Progenitor cell of endocrine pancreas (in vitro differentiated cells): Measurements from ENCODE around the gene MYH15. TPM values are rescaled to one million over a fixed set of nuclear protein-coding genes. Genes with fewer than 3 reads are reported as not detected.

Experiments
- DNase-seq: peaks from one replicate; pipeline ENCODE4 v3.0.0; 2021; ENCODE audit warnings: low spot score; ENCODE audit not compliant: unreplicated experiment
- H3K27ac Mint-ChIP-seq: 2 replicates; pipeline ENCODE4 v1.8.0; 2021; ENCODE audit warnings: mild to moderate bottlenecking, moderate library complexity, mixed read lengths
- H3K27me3 Mint-ChIP-seq: 2 replicates; pipeline ENCODE4 v1.8.0; 2021; ENCODE audit warnings: mixed read lengths
- H3K36me3 Mint-ChIP-seq: 2 replicates; pipeline ENCODE4 v1.8.0; 2022; ENCODE audit warnings: mixed read lengths; ENCODE audit not compliant: insufficient read depth
- H3K4me1 Mint-ChIP-seq: 2 replicates; pipeline ENCODE4 v1.8.0; 2021; ENCODE audit warnings: low read depth, mixed read lengths
- H3K4me3 Mint-ChIP-seq: 2 replicates; pipeline ENCODE4 v1.8.0; 2021; ENCODE audit warnings: low read depth, mild to moderate bottlenecking, moderate library complexity, mixed read lengths
- H3K9me3 Mint-ChIP-seq: 2 replicates; pipeline ENCODE4 v1.8.0; 2021; ENCODE audit warnings: low read depth, mixed read lengths
- total RNA-seq: library from RNA; stranded (reverse); gene quantifications from 2 replicates; pipeline ENCODE4 v1.2.1, GENCODE V29; 2021
- TF ChIP-seq, protein P1 (sequence below): fragments of 200-600 bp; sonication (generic); IDR thresholded peaks from one replicate; pipeline ENCODE4 v1.5.0; 2021; ENCODE audit warnings: antibody characterized with exemption, mild to moderate bottlenecking; ENCODE audit not compliant: unreplicated experiment

Gene MYH15
- total RNA-seq, 1 donor from 2014 or later: 0.96 TPM

DNA sequence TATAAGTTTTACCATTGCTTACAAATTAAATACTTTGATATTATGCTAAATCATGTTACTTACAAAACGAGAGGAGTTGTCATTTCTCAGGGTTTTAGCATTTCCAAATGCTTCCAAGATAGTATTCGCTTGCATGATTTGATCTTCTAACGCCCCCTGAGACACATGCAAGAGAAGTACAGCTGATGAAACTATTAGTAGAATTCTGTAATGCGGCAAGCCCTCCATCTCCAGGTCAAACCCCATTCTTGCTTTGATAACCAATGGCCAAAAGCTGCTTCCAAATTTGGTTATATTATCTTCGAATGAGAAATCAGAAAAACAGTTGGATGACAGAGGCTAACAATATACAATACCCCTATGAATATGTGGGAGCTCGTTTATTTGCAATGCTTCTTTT is 14.7 kb downstream of the MYH15 start:
- Mint-ChIP-seq H3K27me3 (no peaks in the 10 kb centered on the region), H3K27ac (no peak overlapping the region), H3K9me3 (no peaks in the 10 kb centered on the region), H3K4me3 (no peak overlapping the region), H3K36me3 (no peaks in the 10 kb centered on the region), H3K4me1 (no peaks in the 10 kb centered on the region)
- TF ChIP-seq, protein P1, sequence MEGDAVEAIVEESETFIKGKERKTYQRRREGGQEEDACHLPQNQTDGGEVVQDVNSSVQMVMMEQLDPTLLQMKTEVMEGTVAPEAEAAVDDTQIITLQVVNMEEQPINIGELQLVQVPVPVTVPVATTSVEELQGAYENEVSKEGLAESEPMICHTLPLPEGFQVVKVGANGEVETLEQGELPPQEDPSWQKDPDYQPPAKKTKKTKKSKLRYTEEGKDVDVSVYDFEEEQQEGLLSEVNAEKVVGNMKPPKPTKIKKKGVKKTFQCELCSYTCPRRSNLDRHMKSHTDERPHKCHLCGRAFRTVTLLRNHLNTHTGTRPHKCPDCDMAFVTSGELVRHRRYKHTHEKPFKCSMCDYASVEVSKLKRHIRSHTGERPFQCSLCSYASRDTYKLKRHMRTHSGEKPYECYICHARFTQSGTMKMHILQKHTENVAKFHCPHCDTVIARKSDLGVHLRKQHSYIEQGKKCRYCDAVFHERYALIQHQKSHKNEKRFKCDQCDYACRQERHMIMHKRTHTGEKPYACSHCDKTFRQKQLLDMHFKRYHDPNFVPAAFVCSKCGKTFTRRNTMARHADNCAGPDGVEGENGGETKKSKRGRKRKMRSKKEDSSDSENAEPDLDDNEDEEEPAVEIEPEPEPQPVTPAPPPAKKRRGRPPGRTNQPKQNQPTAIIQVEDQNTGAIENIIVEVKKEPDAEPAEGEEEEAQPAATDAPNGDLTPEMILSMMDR: no peak
- DNase-seq: no peak

DNA sequence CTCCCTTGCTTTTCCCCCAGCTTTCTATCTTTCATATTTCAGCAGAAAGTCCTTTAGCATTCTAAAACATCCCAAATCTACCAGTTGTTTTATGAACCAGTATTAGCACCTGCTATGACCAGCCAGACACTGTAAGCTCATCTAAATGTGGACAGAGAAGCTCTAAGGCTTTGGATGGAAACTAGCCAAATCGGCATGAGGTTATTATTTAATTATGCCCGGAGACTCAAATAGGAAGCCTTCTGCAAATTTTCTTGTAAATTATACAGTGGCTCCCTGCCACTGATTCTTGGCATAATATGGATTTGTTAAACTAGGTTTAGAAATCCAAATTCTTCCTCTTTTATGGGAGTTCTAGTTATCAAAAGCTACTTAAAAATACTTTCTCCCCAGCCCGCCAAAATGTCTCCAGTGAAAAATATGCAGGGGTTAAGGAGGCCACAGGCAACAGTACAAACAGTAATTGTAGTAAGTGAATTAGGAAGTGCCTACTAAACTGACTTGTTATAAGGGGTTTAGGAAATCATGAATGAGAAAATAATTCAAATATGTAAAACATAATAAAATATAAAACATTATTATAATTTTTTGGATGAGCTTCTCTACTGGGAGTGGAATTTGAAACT is 15.4 kb downstream of the MYH15 start:
- Mint-ChIP-seq H3K27ac (peak overlapping the region; percentile 20), H3K4me1 (no peaks in the 10 kb centered on the region), H3K36me3 (no peaks in the 10 kb centered on the region), H3K9me3 (no peaks in the 10 kb centered on the region), H3K4me3 (no peak overlapping the region), H3K27me3 (no peaks in the 10 kb centered on the region)
- no peak for DNase-seq
- TF ChIP-seq, protein P1: no peak

DNA sequence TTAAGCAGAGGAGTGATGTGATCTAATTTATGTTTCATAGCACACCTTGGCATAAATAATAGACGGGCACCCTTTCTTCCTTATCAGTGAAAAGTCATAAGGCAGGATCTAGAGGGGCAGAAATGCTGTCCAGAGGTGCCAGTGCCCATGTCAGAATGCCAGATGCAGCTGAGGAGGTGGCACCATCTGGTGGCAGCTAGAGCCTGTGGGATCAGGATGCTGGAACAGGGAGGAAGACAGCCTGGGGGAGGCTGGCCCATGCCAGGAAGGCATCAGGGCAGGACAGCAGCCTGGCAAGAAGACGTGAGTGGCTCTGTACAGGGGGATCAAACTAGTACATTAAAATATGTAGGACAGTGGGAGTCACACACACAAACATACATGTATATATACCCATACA is 16.5 kb downstream of the MYH15 start:
- H3K36me3 Mint-ChIP-seq: no peaks in the 10 kb centered on the region
- peaks cover 3% of the 10 kb centered on the region for H3K4me1 Mint-ChIP-seq
- DNase-seq: no peak
- TF ChIP-seq, protein P1: peak; percentile 22
- H3K9me3 Mint-ChIP-seq: no peaks in the 10 kb centered on the region
- H3K27ac Mint-ChIP-seq: no peak overlapping the region
- H3K4me3 Mint-ChIP-seq: no peak overlapping the region
- no peaks in the 10 kb centered on the region for H3K27me3 Mint-ChIP-seq

DNA sequence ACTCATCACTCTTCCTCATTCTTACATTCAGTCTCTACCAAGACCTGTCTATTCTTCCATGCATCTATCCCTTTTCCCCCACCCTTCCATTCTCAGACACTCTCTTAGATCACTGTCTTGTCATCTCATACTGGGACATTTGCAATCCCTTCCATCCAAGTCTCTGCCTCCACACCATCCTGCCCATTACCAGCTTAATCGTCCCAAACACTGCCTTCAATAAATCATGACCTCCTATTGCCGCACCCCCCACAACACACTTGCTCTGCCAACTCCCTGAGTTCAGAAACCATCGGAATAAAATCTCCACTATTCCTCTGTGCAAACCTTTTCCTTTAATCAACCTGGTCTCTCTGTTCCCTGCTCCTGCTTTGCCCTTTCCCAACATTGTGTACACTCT is 18.9 kb downstream of the MYH15 start:
- no peaks in the 10 kb centered on the region for H3K27me3 Mint-ChIP-seq

DNA sequence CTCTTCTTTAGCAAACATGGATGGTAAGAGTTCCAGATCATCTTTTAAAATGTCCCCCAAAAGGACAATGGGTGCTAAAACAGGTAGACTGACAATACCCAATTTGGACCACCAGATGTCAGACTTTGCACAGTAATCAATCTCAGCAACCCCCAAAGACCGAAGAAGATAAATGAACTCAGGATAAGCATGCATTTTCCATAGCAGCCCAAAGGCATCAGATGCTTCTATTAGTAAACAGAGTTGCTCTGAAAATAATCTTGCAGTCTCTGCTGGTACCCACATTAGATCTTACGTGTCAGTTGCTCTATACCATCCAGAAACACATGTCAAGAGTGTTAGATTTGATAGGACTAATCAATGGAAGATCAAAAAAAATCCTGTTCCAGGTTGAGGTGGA is 20.6 kb downstream of the MYH15 start:
- no peak overlapping the region for H3K4me3 Mint-ChIP-seq
- no peaks in the 10 kb centered on the region for H3K9me3 Mint-ChIP-seq
- TF ChIP-seq, protein P1: peak; percentile 78
- no peaks in the 10 kb centered on the region for H3K27me3 Mint-ChIP-seq
- no peak overlapping the region for H3K27ac Mint-ChIP-seq
- H3K36me3 Mint-ChIP-seq: no peaks in the 10 kb centered on the region
- DNase-seq: no peak
- peaks cover 13% of the 10 kb centered on the region for H3K4me1 Mint-ChIP-seq

More for the DNA sequence above, 18.9 kb downstream of the MYH15 start:
- Mint-ChIP-seq H3K9me3 (no peaks in the 10 kb centered on the region), H3K4me3 (no peak overlapping the region), H3K27ac (no peak overlapping the region), H3K4me1 (peaks cover 11% of the 10 kb centered on the region), H3K36me3 (no peaks in the 10 kb centered on the region)
- DNase-seq: no peak
- TF ChIP-seq, protein P1: no peak
